NCI-H2196 treated with DMSO at 0.1 percent for 48 hours (cell line): ENCODE data around the gene YBX2.

ENCODE experiments used
- DNase-seq: peaks from one replicate; lab custom pipeline; 2025; ENCODE audit not compliant: unreplicated experiment; lab: John Stamatoyannopoulos, UW

The YBX2 gene

GRCh38 chr17:7304179-7304578, 9.7 kb upstream of the YBX2 start:
- DNase-seq = no peak

GRCh38 chr17:7296189-7296861, 1.9 kb upstream of the YBX2 start:
- peak; percentile 40 for DNase-seq

- DNase-seq = no peak
Measured at GRCh38 chr17:7295230-7296180, 1.1 kb upstream of the YBX2 start.

GRCh38 chr17:7293816-7294613, 424 bp downstream of the YBX2 start:
- DNase-seq = peak; percentile 22

GRCh38 chr17:7293159-7293558, 1.3 kb downstream of the YBX2 start:
- no peak for DNase-seq

- no peak for DNase-seq
Measured at GRCh38 chr17:7292729-7293128, 1.7 kb downstream of the YBX2 start.

GRCh38 chr17:7292194-7292593, 2.2 kb downstream of the YBX2 start:
- DNase-seq = no peak

GRCh38 chr17:7290685-7291084, 3.8 kb downstream of the YBX2 start:
- DNase-seq = no peak

- DNase-seq = no peak
Measured at GRCh38 chr17:7290166-7290565, 4.3 kb downstream of the YBX2 start.

GRCh38 chr17:7289256-7290032, 5.0 kb downstream of the YBX2 start:
- DNase-seq = no peak

- no peak for DNase-seq
Measured at GRCh38 chr17:7285679-7286078, 8.8 kb downstream of the YBX2 start.

GRCh38 chr17:7284911-7285310, 9.5 kb downstream of the YBX2 start:
- no peak for DNase-seq

- no peak for DNase-seq
Measured at GRCh38 chr17:7283471-7284216, 10.8 kb downstream of the YBX2 start.

GRCh38 chr17:7282752-7283321, 11.6 kb downstream of the YBX2 start:
- no peak for DNase-seq

GRCh38 chr17:7281953-7282751, 12.3 kb downstream of the YBX2 start:
- no peak for DNase-seq

GRCh38 chr17:7281074-7281952, 13.1 kb downstream of the YBX2 start, which contains the start of gene SLC2A4:
Gene SLC2A4 (plus strand): TSS chr17:7281718. CDS start chr17:7281935, 217 bp downstream.
- DNase-seq = peak; percentile 72

GRCh38 chr17:7280519-7281073, 13.8 kb downstream of the YBX2 start:
- peak; percentile 83 for DNase-seq
